Neural progenitor cell (in vitro differentiated cells): ENCODE measurements around the gene ZNF888. TPM values are rescaled to one million over a fixed set of nuclear protein-coding genes. Genes with fewer than 3 reads are reported as not detected.
"Not testable (repeated sequence)": the region's sequence is repeated elsewhere in the genome, so short reads cannot be mapped to it uniquely, and the experiment has no call there.

Experiments
- DNase-seq: peaks from one replicate; pipeline ENCODE4 v3.0.0-alpha.2; 2016; ENCODE audit warnings: low spot score
- H2AFZ ChIP-seq: fragments of 200-600 bp; sonication (generic); replicated peaks from 2 replicates; pipeline ENCODE4 v1.6.1; 2016; ENCODE audit warnings: antibody characterized with exemption
- H3F3A ChIP-seq: fragments of 200-600 bp; sonication (generic); 2 replicates; pipeline ENCODE4 v1.6.1; 2016; ENCODE audit warnings: antibody characterized with exemption, low read depth
- H3K27ac ChIP-seq: fragments of 200-600 bp; sonication (generic); 2 replicates; pipeline ENCODE4 v1.5.1; 2016; ENCODE audit warnings: mild to moderate bottlenecking
- H3K27me3 ChIP-seq: fragments of 200-600 bp; sonication (generic); 2 replicates; pipeline ENCODE4 v1.6.1; 2016; ENCODE audit warnings: mild to moderate bottlenecking, moderate library complexity
- H3K36me3 ChIP-seq: fragments of 200-600 bp; sonication (generic); 2 replicates; pipeline ENCODE4 v1.5.1; 2016
- H3K4me1 ChIP-seq: fragments of 200-600 bp; sonication (generic); 2 replicates; pipeline ENCODE4 v1.6.1; 2016; ENCODE audit warnings: mixed run types
- H3K4me2 ChIP-seq: fragments of 200-600 bp; sonication (generic); 2 replicates; pipeline ENCODE4 v1.6.1; 2016
- H3K4me3 ChIP-seq: fragments of 200-600 bp; sonication (generic); 2 replicates; pipeline ENCODE4 v1.5.1; 2016
- H3K79me2 ChIP-seq: fragments of 200-600 bp; sonication (generic); 2 replicates; pipeline ENCODE4 v1.6.1; 2016; ENCODE audit warnings: low read depth
- H3K9ac ChIP-seq: fragments of 200-600 bp; sonication (generic); 2 replicates; pipeline ENCODE4 v1.6.1; 2016
- H3K9me3 ChIP-seq: fragments of 200-600 bp; sonication (generic); 2 replicates; pipeline ENCODE4 v1.5.1; 2016; ENCODE audit warnings: low read depth
- H4K20me1 ChIP-seq: fragments of 200-600 bp; sonication (generic); 2 replicates; pipeline ENCODE4 v1.6.1; 2016; ENCODE audit warnings: low read depth
- H3K27ac Mint-ChIP-seq: 3 replicates; pipeline ENCODE4 v1.8.0; 2021; ENCODE audit warnings: mixed read lengths
- H3K27me3 Mint-ChIP-seq: 2 replicates; pipeline ENCODE4 v1.8.0; 2022; ENCODE audit warnings: low read depth, mild to moderate bottlenecking, inconsistent platforms, moderate library complexity, mixed read lengths; ENCODE audit not compliant: insufficient read depth
- H3K36me3 Mint-ChIP-seq: 3 replicates; pipeline ENCODE4 v1.8.0; 2021; ENCODE audit warnings: mixed read lengths
- H3K4me1 Mint-ChIP-seq: 3 replicates; pipeline ENCODE4 v1.8.0; 2021; ENCODE audit warnings: mixed read lengths
- H3K4me3 Mint-ChIP-seq: 3 replicates; pipeline ENCODE4 v1.8.0; 2021; ENCODE audit warnings: mild to moderate bottlenecking, moderate library complexity, mixed read lengths
- H3K9me3 Mint-ChIP-seq: 3 replicates; pipeline ENCODE4 v1.8.0; 2020; ENCODE audit warnings: mixed read lengths
- CTCF ChIP-seq: fragments of 200-600 bp; sonication (generic); IDR thresholded peaks from 2 replicates; pipeline ENCODE4 v1.5.1; 2017; ENCODE audit warnings: antibody characterized with exemption, mild to moderate bottlenecking
- EZH2 ChIP-seq: fragments of 200-600 bp; sonication (generic); IDR thresholded peaks from 2 replicates; pipeline ENCODE4 v1.6.1; 2017; ENCODE audit warnings: antibody characterized with exemption, mild to moderate bottlenecking, moderate library complexity
- EZH2phosphoT487 ChIP-seq: fragments of 200-600 bp; sonication (generic); IDR thresholded peaks from 2 replicates; pipeline ENCODE4 v1.6.1; 2017; ENCODE audit warnings: antibody characterized with exemption
- total RNA-seq: library from RNA; depleted of rRNA; stranded (reverse); fragments of >200 nt; gene quantifications from 2 replicates; pipeline ENCODE4 v1.2.3, GENCODE V29; 2015; ENCODE audit warnings: low replicate concordance

The ZNF888 gene
- total RNA-seq, 1 donor from 2014 or later, result 11.6 TPM

DNA sequence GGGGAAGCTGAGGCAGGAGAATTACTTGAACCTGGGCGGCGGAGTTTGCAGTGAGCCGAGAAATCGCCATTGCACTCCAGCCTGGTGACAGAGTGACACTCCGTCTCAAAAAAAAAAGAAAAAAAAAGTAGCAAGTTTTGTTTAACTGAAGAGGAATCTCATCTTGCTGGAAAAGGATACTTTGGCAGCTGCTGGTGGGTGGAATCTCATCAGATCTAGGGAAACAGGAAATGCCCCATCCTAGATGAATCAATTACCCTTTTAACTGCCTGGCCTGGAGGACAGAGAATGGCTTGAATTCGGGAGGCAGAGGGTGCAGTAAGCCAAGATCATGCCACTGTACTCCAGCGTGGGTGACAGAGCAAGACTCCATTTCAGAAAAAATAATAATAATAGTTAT lies 34.2 kb downstream of the ZNF888 start:
- Histone ChIP-seq H3K36me3 (peaks cover 10% of the 10 kb centered on the region), H3K4me3 (no peak overlapping the region), H3K9ac (no peak overlapping the region), H3K4me2 (no peak overlapping the region), H3K9me3 (no peaks in the 10 kb centered on the region), H4K20me1 (no peaks in the 10 kb centered on the region), H3F3A (no peaks in the 10 kb centered on the region), H2AFZ (no peak overlapping the region), H3K27ac (no peak overlapping the region), H3K27me3 (no peaks in the 10 kb centered on the region), H3K79me2 (peaks cover 13% of the 10 kb centered on the region), H3K4me1 (no peaks in the 10 kb centered on the region)
- H3K27ac Mint-ChIP-seq, result no peak overlapping the region
- no peaks in the 10 kb centered on the region for H3K4me1 Mint-ChIP-seq
- H3K36me3 Mint-ChIP-seq, result peaks cover 73% of the 10 kb centered on the region
- peaks cover 25% of the 10 kb centered on the region for H3K9me3 Mint-ChIP-seq
- DNase-seq, result no peak
- no peaks in the 10 kb centered on the region for H3K27me3 Mint-ChIP-seq
- TF ChIP-seq EZH2phosphoT487, result no peak
- TF ChIP-seq EZH2, result no peak
- TF ChIP-seq CTCF, result no peak
- H3K4me3 Mint-ChIP-seq, result no peak overlapping the region

GRCh38 chr19:52880895-52881389 lies 42.3 kb downstream of the ZNF888 start:
- no peaks in the 10 kb centered on the region for H3K27me3 Mint-ChIP-seq
- no peaks in the 10 kb centered on the region for H3F3A ChIP-seq
- TF ChIP-seq EZH2phosphoT487 (no peak), CTCF (no peak), EZH2 (no peak)
- no peak overlapping the region for H2AFZ ChIP-seq
- H3K4me1 ChIP-seq, result no peaks in the 10 kb centered on the region
- H4K20me1 ChIP-seq, result no peaks in the 10 kb centered on the region
- peaks cover 68% of the 10 kb centered on the region for H3K9me3 Mint-ChIP-seq
- no peak overlapping the region for H3K4me3 Mint-ChIP-seq
- no peak for DNase-seq
- H3K27ac Mint-ChIP-seq, result no peak overlapping the region
- no peak overlapping the region for H3K27ac ChIP-seq
- no peak overlapping the region for H3K4me2 ChIP-seq
- no peak overlapping the region for H3K9ac ChIP-seq
- H3K36me3 Mint-ChIP-seq, result peaks cover 75% of the 10 kb centered on the region
- no peak overlapping the region for H3K4me3 ChIP-seq
- no peaks in the 10 kb centered on the region for H3K79me2 ChIP-seq
- H3K9me3 ChIP-seq, result no peaks in the 10 kb centered on the region
- peaks cover 54% of the 10 kb centered on the region for H3K36me3 ChIP-seq
- H3K4me1 Mint-ChIP-seq, result no peaks in the 10 kb centered on the region
- no peaks in the 10 kb centered on the region for H3K27me3 ChIP-seq

- peak; percentile 20 for DNase-seq
- not testable (repeated sequence) for H3K4me2 ChIP-seq, H3F3A ChIP-seq, H3K27me3 ChIP-seq, H3K4me3 ChIP-seq, H3K9ac ChIP-seq, H3K36me3 ChIP-seq, H3K79me2 ChIP-seq, H3K9me3 ChIP-seq, H3K4me3 Mint-ChIP-seq, H4K20me1 ChIP-seq, H3K27me3 Mint-ChIP-seq, H3K27ac Mint-ChIP-seq, H3K4me1 ChIP-seq, H3K4me1 Mint-ChIP-seq
- Histone ChIP-seq H2AFZ (peak overlapping the region; percentile 26), H3K27ac (peak overlapping the region; percentile 20)
- Mint-ChIP-seq H3K36me3 (peaks cover 10% of the 10 kb centered on the region), H3K9me3 (peaks cover 22% of the 10 kb centered on the region)
These were observed 50.2 kb downstream of the ZNF888 start for GRCh38 chr19:52872996-52873395.

GRCh38 chr19:52871466-52871865 lies 51.8 kb downstream of the ZNF888 start:
- Mint-ChIP-seq H3K27ac (no peak overlapping the region), H3K27me3 (peaks cover 4% of the 10 kb centered on the region), H3K36me3 (peaks cover 2% of the 10 kb centered on the region), H3K9me3 (peaks cover 15% of the 10 kb centered on the region), H3K4me3 (no peak overlapping the region), H3K4me1 (no peaks in the 10 kb centered on the region)
- no peak overlapping the region for H3K9ac ChIP-seq
- no peak overlapping the region for H3K27ac ChIP-seq
- H3K4me3 ChIP-seq, result no peak overlapping the region
- H3K4me1 ChIP-seq, result peaks cover 4% of the 10 kb centered on the region
- no peaks in the 10 kb centered on the region for H3K27me3 ChIP-seq
- H3K36me3 ChIP-seq, result no peaks in the 10 kb centered on the region
- H3K4me2 ChIP-seq, result no peak overlapping the region
- H2AFZ ChIP-seq, result no peak overlapping the region
- no peaks in the 10 kb centered on the region for H3K79me2 ChIP-seq
- no peak for TF ChIP-seq CTCF
- TF ChIP-seq EZH2phosphoT487, result no peak
- no peak for TF ChIP-seq EZH2
- no peaks in the 10 kb centered on the region for H4K20me1 ChIP-seq
- H3F3A ChIP-seq, result peaks cover 3% of the 10 kb centered on the region
- H3K9me3 ChIP-seq, result no peaks in the 10 kb centered on the region
- DNase-seq, result no peak

DNA sequence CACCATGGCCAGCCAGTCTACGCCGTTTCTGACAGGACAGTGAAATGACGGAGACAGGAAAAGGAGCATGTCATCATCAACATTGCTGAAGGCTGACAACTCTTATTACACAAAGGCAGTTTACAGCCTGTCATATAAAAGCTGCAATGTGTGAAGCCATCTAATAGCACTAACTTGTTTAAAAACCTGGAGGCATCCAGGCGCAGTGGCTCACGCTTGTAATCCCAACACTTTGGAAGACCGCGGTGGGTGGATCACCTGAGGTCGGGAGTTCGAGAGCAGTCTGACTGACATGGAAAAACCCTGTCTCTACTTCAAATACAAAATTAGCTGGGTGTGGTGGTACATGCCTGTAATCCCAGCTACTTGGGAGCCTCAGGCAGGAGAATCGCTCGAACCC lies 55.2 kb downstream of the ZNF888 start:
- not testable (repeated sequence) for H3K27ac ChIP-seq, H3K4me3 Mint-ChIP-seq, H3K36me3 ChIP-seq, H3K27me3 ChIP-seq, H3K79me2 ChIP-seq, H3K4me1 Mint-ChIP-seq, H3K36me3 Mint-ChIP-seq, H3K9ac ChIP-seq, H3K9me3 ChIP-seq, H3K4me3 ChIP-seq, H2AFZ ChIP-seq, H3K4me2 ChIP-seq, H3K9me3 Mint-ChIP-seq, H3K27me3 Mint-ChIP-seq, H3K4me1 ChIP-seq, DNase-seq, H3K27ac Mint-ChIP-seq, H4K20me1 ChIP-seq, H3F3A ChIP-seq
